Measurements from ENCODE around the gene CDH12.

The CDH12 gene

DNA sequence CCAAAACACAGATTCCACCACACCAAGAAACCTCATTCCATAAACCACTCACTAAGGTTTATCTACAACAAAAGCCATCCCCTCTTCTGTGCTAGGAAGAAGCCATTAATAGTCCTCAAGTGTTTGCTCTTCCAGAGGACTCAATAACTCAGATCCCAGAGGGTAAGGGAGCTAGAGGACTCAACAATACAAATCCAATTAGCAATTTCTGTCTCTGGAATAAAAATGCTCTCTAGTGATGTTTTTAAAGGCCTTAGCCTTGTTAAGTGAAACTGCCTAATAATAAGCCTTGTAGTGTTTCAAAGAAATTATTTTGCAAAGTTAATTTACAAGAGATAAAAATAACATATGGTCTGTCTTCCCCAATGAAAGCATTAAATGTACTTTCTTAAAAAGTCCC is 942.4 kb downstream of the CDH12 start:
- Histone ChIP-seq H4K91ac (ENCODE audit: low read depth, low read length) (no peak overlapping the region), H3K4me1 (ENCODE audit: control insufficient read depth in 1 of 2, insufficient read depth in 2 of 2, low read length in 2 of 2) (no peaks in the 10 kb centered on the region), H2BK12ac (ENCODE audit: low read length) (no peak overlapping the region), H3K79me2 (ENCODE audit: control insufficient read depth, insufficient read depth, low read length, poor library complexity) (no peaks in the 10 kb centered on the region), H3K23ac (ENCODE audit: low read length) (no peak overlapping the region), H3K4me3 (ENCODE audit: low read depth, low read length) (no peak overlapping the region), H3K36me3 (ENCODE audit: control insufficient read depth in 1 of 2, insufficient read depth in 2 of 2, low read length in 2 of 2) (no peaks in the 10 kb centered on the region), H2AFZ (ENCODE audit: insufficient read depth, low read length, poor library complexity) (no peak overlapping the region), H3K79me1 (ENCODE audit: low read length) (no peaks in the 10 kb centered on the region), H4K8ac (ENCODE audit: low read depth, low read length) (no peak overlapping the region), H3K18ac (ENCODE audit: low read length) (no peak overlapping the region), H3K4me2 (ENCODE audit: low read length) (no peak overlapping the region), H2BK120ac (ENCODE audit: insufficient read depth, low read length, poor library complexity) (no peak overlapping the region), H3K27me3 (ENCODE audit: insufficient read depth, low read length) (no peaks in the 10 kb centered on the region), H3K9ac (ENCODE audit: low read length) (no peak overlapping the region), H2AK5ac (ENCODE audit: low read length) (no peak overlapping the region), H3K4ac (ENCODE audit: low read depth, low read length) (no peak overlapping the region), H4K12ac (ENCODE audit: low read depth, low read length) (no peak overlapping the region), H3K9me3 (ENCODE audit: insufficient read depth, low read depth, low read length) (no peaks in the 10 kb centered on the region), H3K27ac (ENCODE audit: low read depth, low read length) (no peak overlapping the region), H3K14ac (ENCODE audit: low read length) (no peak overlapping the region), H2BK5ac (ENCODE audit: low read depth, low read length, poor library complexity) (no peak overlapping the region)
- DNase-seq, result no peak

DNA sequence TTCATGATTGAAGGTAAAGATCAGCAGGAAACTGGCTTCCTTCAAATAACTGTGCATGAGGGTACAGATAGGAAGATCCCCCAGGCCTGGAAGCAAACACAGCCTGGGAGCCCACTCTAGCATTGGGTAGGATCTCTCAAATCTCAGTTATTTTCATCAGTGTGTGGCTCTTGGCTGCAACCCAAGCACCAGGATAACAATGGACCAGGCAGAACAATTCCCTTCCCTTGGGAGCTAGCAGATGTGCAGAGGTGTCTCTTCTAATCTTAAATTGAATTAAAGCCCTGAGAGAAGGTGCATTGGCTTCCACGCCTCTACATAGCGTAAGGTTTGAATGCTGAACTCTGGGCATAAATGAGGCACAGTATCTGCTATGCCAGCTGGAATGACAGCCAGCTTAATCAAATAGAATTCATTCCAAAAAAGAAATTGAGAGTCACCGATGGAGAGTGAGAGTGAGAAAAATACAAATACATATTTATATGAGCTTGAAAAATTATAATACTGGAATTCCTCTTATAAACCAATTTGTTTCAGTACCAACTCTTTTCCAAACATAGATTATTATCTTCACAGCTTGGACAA is 957.3 kb downstream of the CDH12 start:
- Histone ChIP-seq H3K23ac (ENCODE audit: low read length) (no peak overlapping the region), H2AFZ (ENCODE audit: insufficient read depth, low read length, poor library complexity) (no peak overlapping the region), H3K18ac (ENCODE audit: low read length) (no peak overlapping the region), H3K79me1 (ENCODE audit: low read length) (no peaks in the 10 kb centered on the region), H3K9me3 (ENCODE audit: insufficient read depth, low read depth, low read length) (no peaks in the 10 kb centered on the region), H4K12ac (ENCODE audit: low read depth, low read length) (no peak overlapping the region), H3K79me2 (ENCODE audit: control insufficient read depth, insufficient read depth, low read length, poor library complexity) (no peaks in the 10 kb centered on the region), H3K36me3 (ENCODE audit: control insufficient read depth in 1 of 2, insufficient read depth in 2 of 2, low read length in 2 of 2) (no peaks in the 10 kb centered on the region), H3K4ac (ENCODE audit: low read depth, low read length) (no peak overlapping the region), H3K4me1 (ENCODE audit: control insufficient read depth in 1 of 2, insufficient read depth in 2 of 2, low read length in 2 of 2) (no peaks in the 10 kb centered on the region), H4K91ac (ENCODE audit: low read depth, low read length) (no peak overlapping the region), H3K27ac (ENCODE audit: low read depth, low read length) (no peak overlapping the region), H3K14ac (ENCODE audit: low read length) (no peak overlapping the region), H2BK12ac (ENCODE audit: low read length) (no peak overlapping the region), H4K8ac (ENCODE audit: low read depth, low read length) (no peak overlapping the region), H2BK5ac (ENCODE audit: low read depth, low read length, poor library complexity) (no peak overlapping the region), H2AK5ac (ENCODE audit: low read length) (no peak overlapping the region), H3K9ac (ENCODE audit: low read length) (no peak overlapping the region), H3K4me2 (ENCODE audit: low read length) (no peak overlapping the region), H3K27me3 (ENCODE audit: insufficient read depth, low read length) (no peaks in the 10 kb centered on the region), H3K4me3 (ENCODE audit: low read depth, low read length) (no peak overlapping the region), H2BK120ac (ENCODE audit: insufficient read depth, low read length, poor library complexity) (no peak overlapping the region)
- no peak for DNase-seq
- no CpG with 5 or more reads among the region's 3 CpGs for WGBS (ENCODE audit: extremely low coverage, insufficient coverage, insufficient read length)

DNA sequence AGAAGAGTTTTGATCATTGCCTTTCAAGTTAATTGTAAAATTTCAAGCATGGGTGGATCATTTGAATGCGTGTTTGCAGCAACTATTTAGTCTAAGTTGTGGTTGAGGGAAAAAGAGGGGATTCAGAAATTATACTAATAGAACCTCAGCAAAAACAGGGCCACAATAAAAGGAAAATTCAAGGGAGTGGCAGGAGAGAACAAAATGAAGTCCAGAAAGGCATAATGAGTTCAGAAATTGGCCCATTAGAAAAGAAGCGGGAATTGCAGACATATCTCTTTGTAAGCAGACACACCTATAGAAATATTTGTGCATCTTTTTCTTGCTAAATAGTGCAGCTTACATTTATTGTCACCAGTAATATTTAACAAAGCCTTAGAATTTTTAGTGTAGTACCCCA is 960.0 kb downstream of the CDH12 start:
- H4K12ac ChIP-seq (ENCODE audit: low read depth, low read length), result no peak overlapping the region
- H2BK12ac ChIP-seq (ENCODE audit: low read length), result no peak overlapping the region
- no peak overlapping the region for H3K9ac ChIP-seq (ENCODE audit: low read length)
- no peak overlapping the region for H2BK120ac ChIP-seq (ENCODE audit: insufficient read depth, low read length, poor library complexity)
- H3K79me1 ChIP-seq (ENCODE audit: low read length), result no peaks in the 10 kb centered on the region
- no peak overlapping the region for H3K27ac ChIP-seq (ENCODE audit: low read depth, low read length)
- no peaks in the 10 kb centered on the region for H3K27me3 ChIP-seq (ENCODE audit: insufficient read depth, low read length)
- no peak overlapping the region for H3K4me2 ChIP-seq (ENCODE audit: low read length)
- no peaks in the 10 kb centered on the region for H3K4me1 ChIP-seq (ENCODE audit: control insufficient read depth in 1 of 2, insufficient read depth in 2 of 2, low read length in 2 of 2)
- no peaks in the 10 kb centered on the region for H3K79me2 ChIP-seq (ENCODE audit: control insufficient read depth, insufficient read depth, low read length, poor library complexity)
- H2AK5ac ChIP-seq (ENCODE audit: low read length), result no peak overlapping the region
- H4K8ac ChIP-seq (ENCODE audit: low read depth, low read length), result no peak overlapping the region
- H3K36me3 ChIP-seq (ENCODE audit: control insufficient read depth in 1 of 2, insufficient read depth in 2 of 2, low read length in 2 of 2), result no peaks in the 10 kb centered on the region
- no CpG with 5 or more reads among the region's 2 CpGs for WGBS (ENCODE audit: extremely low coverage, insufficient coverage, insufficient read length)
- no peak overlapping the region for H4K91ac ChIP-seq (ENCODE audit: low read depth, low read length)
- H3K14ac ChIP-seq (ENCODE audit: low read length), result no peak overlapping the region
- H2BK5ac ChIP-seq (ENCODE audit: low read depth, low read length, poor library complexity), result no peak overlapping the region
- H3K4me3 ChIP-seq (ENCODE audit: low read depth, low read length), result no peak overlapping the region
- DNase-seq, result no peak
- no peaks in the 10 kb centered on the region for H3K9me3 ChIP-seq (ENCODE audit: insufficient read depth, low read depth, low read length)
- H2AFZ ChIP-seq (ENCODE audit: insufficient read depth, low read length, poor library complexity), result no peak overlapping the region
- H3K18ac ChIP-seq (ENCODE audit: low read length), result no peak overlapping the region
- no peak overlapping the region for H3K23ac ChIP-seq (ENCODE audit: low read length)
- no peak overlapping the region for H3K4ac ChIP-seq (ENCODE audit: low read depth, low read length)

DNA sequence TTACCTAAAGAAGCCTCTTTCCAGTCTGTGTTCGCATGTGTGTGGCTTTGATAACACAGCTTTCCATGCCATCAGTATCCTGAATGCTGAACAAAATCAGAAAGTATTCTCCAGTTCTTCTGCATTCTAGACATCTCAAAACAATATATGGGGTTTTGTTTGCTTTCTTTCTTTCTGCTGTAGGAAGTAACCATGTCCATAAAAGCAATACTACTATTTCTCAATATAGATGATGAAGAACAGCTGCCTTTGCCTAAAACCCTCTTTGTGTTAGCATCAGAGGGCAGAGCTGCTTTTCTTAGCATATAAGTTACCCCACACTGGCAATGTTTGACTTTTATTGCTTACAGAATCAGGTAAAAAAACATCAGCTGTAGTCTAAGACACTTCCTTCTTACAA is 963.6 kb downstream of the CDH12 start:
- Histone ChIP-seq H3K27me3 (ENCODE audit: insufficient read depth, low read length) (no peaks in the 10 kb centered on the region), H3K4me2 (ENCODE audit: low read length) (no peak overlapping the region), H3K9me3 (ENCODE audit: insufficient read depth, low read depth, low read length) (no peaks in the 10 kb centered on the region), H2AFZ (ENCODE audit: insufficient read depth, low read length, poor library complexity) (no peak overlapping the region), H3K4me3 (ENCODE audit: low read depth, low read length) (no peak overlapping the region), H2BK120ac (ENCODE audit: insufficient read depth, low read length, poor library complexity) (no peak overlapping the region), H4K91ac (ENCODE audit: low read depth, low read length) (no peak overlapping the region), H3K4ac (ENCODE audit: low read depth, low read length) (no peak overlapping the region), H3K9ac (ENCODE audit: low read length) (no peak overlapping the region), H3K79me1 (ENCODE audit: low read length) (no peaks in the 10 kb centered on the region), H3K23ac (ENCODE audit: low read length) (no peak overlapping the region), H2BK5ac (ENCODE audit: low read depth, low read length, poor library complexity) (no peak overlapping the region), H3K36me3 (ENCODE audit: control insufficient read depth in 1 of 2, insufficient read depth in 2 of 2, low read length in 2 of 2) (no peaks in the 10 kb centered on the region), H3K79me2 (ENCODE audit: control insufficient read depth, insufficient read depth, low read length, poor library complexity) (no peaks in the 10 kb centered on the region), H3K18ac (ENCODE audit: low read length) (no peak overlapping the region), H3K4me1 (ENCODE audit: control insufficient read depth in 1 of 2, insufficient read depth in 2 of 2, low read length in 2 of 2) (no peaks in the 10 kb centered on the region), H4K12ac (ENCODE audit: low read depth, low read length) (no peak overlapping the region), H3K14ac (ENCODE audit: low read length) (no peak overlapping the region), H4K8ac (ENCODE audit: low read depth, low read length) (no peak overlapping the region), H2BK12ac (ENCODE audit: low read length) (no peak overlapping the region), H3K27ac (ENCODE audit: low read depth, low read length) (no peak overlapping the region), H2AK5ac (ENCODE audit: low read length) (no peak overlapping the region)
- no CpG with 5 or more reads among the region's 1 CpG for WGBS (ENCODE audit: extremely low coverage, insufficient coverage, insufficient read length)
- no peak for DNase-seq

Data from trophoblast cell (in vitro differentiated cells and primary cell).